IMR-90 (cell line): ENCODE results near the gene NEXMIF. TPM values are rescaled to one million over a fixed set of nuclear protein-coding genes. Genes with fewer than 3 reads are reported as not detected.

Experiments
- ATAC-seq: fragments of 200-7000 bp; cut with Tn5 transposase; 2 replicates; pipeline ENCODE4 v1.9.1; 2020; ENCODE audit warnings: low read depth, mild to moderate bottlenecking, moderate library complexity
- BruUV-seq: library from RNA; stranded (reverse); fragments of 400-500 nt; replicated peaks from 2 replicates; lab custom pipeline; 2021; lab: Mats Ljungman, UMichigan
- CTCF ChIA-PET: fragments of 300-600 bp; formaldehyde crosslinking; extraction: SDS; loops from one replicate; lab custom pipeline; 2021; ENCODE audit warnings: antibody characterized with exemption; lab: Yijun Ruan, JAX
- POLR2A ChIA-PET: fragments of 300-600 bp; sonication (Branson Sonifier 250); formaldehyde crosslinking; loops from one replicate; lab custom pipeline; 2022; ENCODE audit warnings: antibody characterized with exemption; ENCODE audit not compliant: unreplicated experiment; lab: Charles Lee
- DNase-seq: peaks from one replicate; pipeline ENCODE4 v3.0.0; 2013
- H2AFZ ChIP-seq: replicated peaks from 2 replicates; pipeline ENCODE3; 2013; ENCODE audit warnings: low read length, mild to moderate bottlenecking; ENCODE audit not compliant: poor library complexity
- H2AK5ac ChIP-seq: 2 replicates; pipeline ENCODE4 v1.6.1; 2013; ENCODE audit warnings: low read depth, low read length, inconsistent platforms
- H2AK9ac ChIP-seq: replicated peaks from 2 replicates; pipeline ENCODE3; 2013; ENCODE audit warnings: mild to moderate bottlenecking, low read depth, low read length, moderate library complexity; ENCODE audit not compliant: poor library complexity
- H2BK120ac ChIP-seq: 2 replicates; pipeline ENCODE4 v1.6.1; 2013; ENCODE audit warnings: low read depth, low read length, inconsistent platforms
- H2BK15ac ChIP-seq: 3 replicates; pipeline ENCODE4 v1.6.1; 2013; ENCODE audit warnings: low read depth, low read length, inconsistent platforms
- H2BK20ac ChIP-seq: 2 replicates; pipeline ENCODE4 v1.6.1; 2013; ENCODE audit warnings: low read depth, mild to moderate bottlenecking, inconsistent platforms, low read length, moderate library complexity
- H2BK5ac ChIP-seq: 2 replicates; pipeline ENCODE4 v1.6.1; 2013; ENCODE audit warnings: mild to moderate bottlenecking, low read depth, low read length, inconsistent platforms; ENCODE audit not compliant: poor library complexity, severe bottlenecking
- H3K14ac ChIP-seq: replicated peaks from 2 replicates; pipeline ENCODE4 v1.6.1; 2013; ENCODE audit warnings: low read depth, low read length, inconsistent platforms
- H3K18ac ChIP-seq: 2 replicates; pipeline ENCODE4 v1.6.1; 2013; ENCODE audit warnings: low read depth, low read length, control low read depth
- H3K23ac ChIP-seq: 2 replicates; pipeline ENCODE4 v1.6.1; 2013; ENCODE audit warnings: low read depth, low read length, inconsistent platforms
- H3K27ac ChIP-seq: 2 replicates; pipeline ENCODE4 v1.5.1; 2013; ENCODE audit warnings: mild to moderate bottlenecking, control low read depth, low read length; ENCODE audit not compliant: insufficient read depth
- H3K27me3 ChIP-seq: 2 replicates; pipeline ENCODE4 v1.6.1; 2013; ENCODE audit warnings: low read length; ENCODE audit not compliant: control insufficient read depth, insufficient read depth
- H3K36me3 ChIP-seq: 2 replicates; pipeline ENCODE4 v1.6.1; 2013; ENCODE audit warnings: low read length, mixed read lengths; ENCODE audit not compliant: control insufficient read depth, insufficient read depth
- H3K4ac ChIP-seq: 2 replicates; pipeline ENCODE4 v1.6.1; 2013; ENCODE audit warnings: low read depth, low read length, inconsistent platforms
- H3K4me1 ChIP-seq: 2 replicates; pipeline ENCODE4 v1.6.1; 2013; ENCODE audit warnings: low read length, mixed read lengths; ENCODE audit not compliant: control insufficient read depth, insufficient read depth
- H3K4me2 ChIP-seq: 2 replicates; pipeline ENCODE4 v1.6.1; 2013; ENCODE audit warnings: low read depth, mild to moderate bottlenecking, control low read depth, low read length, moderate library complexity
- H3K4me3 ChIP-seq: 2 replicates; pipeline ENCODE4 v1.5.1; 2013; ENCODE audit warnings: low read depth, mild to moderate bottlenecking, control low read depth, low read length, moderate library complexity; ENCODE audit not compliant: insufficient read depth
- H3K56ac ChIP-seq: 2 replicates; pipeline ENCODE4 v1.6.1; 2013; ENCODE audit warnings: low read length, inconsistent platforms; ENCODE audit not compliant: insufficient read depth; ENCODE audit errors: extremely low read depth
- H3K79me1 ChIP-seq, 2 experiments: 2 replicates each; pipeline ENCODE4 v1.6.1; 2013; ENCODE audit warnings: low read length in 2 of 2, inconsistent platforms in 1 of 2, low read depth in 1 of 2
- H3K9ac ChIP-seq: 2 replicates; pipeline ENCODE4 v1.6.1; 2013; ENCODE audit warnings: low read depth, low read length, control low read depth
- H3K9me1 ChIP-seq: 2 replicates; pipeline ENCODE4 v1.6.1; 2013; ENCODE audit warnings: low read length, inconsistent platforms; ENCODE audit not compliant: insufficient read depth
- H3K9me3 ChIP-seq: 2 replicates; pipeline ENCODE4 v1.6.1; 2013; ENCODE audit warnings: low read length; ENCODE audit not compliant: control insufficient read depth, insufficient read depth
- H4K20me1 ChIP-seq: 2 replicates; pipeline ENCODE4 v1.6.1; 2013; ENCODE audit warnings: low read length, inconsistent platforms; ENCODE audit not compliant: insufficient read depth
- H4K5ac ChIP-seq: 2 replicates; pipeline ENCODE4 v1.6.1; 2013; ENCODE audit warnings: mild to moderate bottlenecking, low read depth, low read length, control low read depth
- H4K8ac ChIP-seq, 2 experiments: 2 replicates each; pipeline ENCODE4 v1.6.1; 2013; ENCODE audit warnings: low read depth in 2 of 2, low read length in 2 of 2, control low read depth in 1 of 2, inconsistent platforms in 1 of 2
- H4K91ac ChIP-seq: 2 replicates; pipeline ENCODE4 v1.6.1; 2013; ENCODE audit warnings: low read depth, low read length, inconsistent platforms; ENCODE audit not compliant: insufficient read depth
- BHLHE40 ChIP-seq: fragments of 150-350 bp; IDR thresholded peaks from 2 replicates; pipeline ENCODE4 v1.6.1; 2016; ENCODE audit warnings: mild to moderate bottlenecking, low read depth, low read length
- CEBPB ChIP-seq: IDR thresholded peaks from 2 replicates; pipeline ENCODE4 v1.6.1; 2012; ENCODE audit warnings: low read depth, low read length, improper control_type of control experiment
- CHD1 ChIP-seq: IDR thresholded peaks from 2 replicates; pipeline ENCODE4 v1.6.1; 2012; ENCODE audit warnings: low read depth, low read length, improper control_type of control experiment
- FOS ChIP-seq: fragments of 150-350 bp; IDR thresholded peaks from 2 replicates; pipeline ENCODE4 v1.6.1; 2016; ENCODE audit warnings: low read depth, low read length
- MAFK ChIP-seq: IDR thresholded peaks from 2 replicates; pipeline ENCODE4 v1.6.1; 2012; ENCODE audit warnings: low read depth, low read length, improper control_type of control experiment
- MAZ ChIP-seq: IDR thresholded peaks from 2 replicates; pipeline ENCODE4 v1.6.1; 2012; ENCODE audit warnings: low read depth, mild to moderate bottlenecking, low read length, improper control_type of control experiment, moderate library complexity, borderline replicate concordance
- MXI1 ChIP-seq: IDR thresholded peaks from 2 replicates; pipeline ENCODE4 v1.6.1; 2012; ENCODE audit warnings: low read depth, mild to moderate bottlenecking, low read length, moderate library complexity, borderline replicate concordance
- NFE2L2 ChIP-seq: fragments of 150-350 bp; IDR thresholded peaks from 2 replicates; pipeline ENCODE4 v1.6.1; 2016; ENCODE audit warnings: low read depth, mild to moderate bottlenecking, low read length
- POLR2A ChIP-seq: IDR thresholded peaks from 2 replicates; pipeline ENCODE4 v1.6.1; 2012; ENCODE audit warnings: mild to moderate bottlenecking, low read depth, low read length
- RAD21 ChIP-seq: IDR thresholded peaks from 2 replicates; pipeline ENCODE4 v1.6.1; 2012; ENCODE audit warnings: low read length, improper control_type of control experiment
- RCOR1 ChIP-seq: IDR thresholded peaks from 2 replicates; pipeline ENCODE4 v1.6.1; 2012; ENCODE audit warnings: mild to moderate bottlenecking, low read length, improper control_type of control experiment; ENCODE audit not compliant: insufficient replicate concordance
- RFX5 ChIP-seq: IDR thresholded peaks from 2 replicates; pipeline ENCODE4 v1.8.0; 2012; ENCODE audit warnings: low read depth, mild to moderate bottlenecking, low read length, moderate library complexity
- SMC3 ChIP-seq: fragments of 150-350 bp; IDR thresholded peaks from 2 replicates; pipeline ENCODE4 v1.6.1; 2016; ENCODE audit warnings: low read depth, mild to moderate bottlenecking, antibody characterized with exemption, low read length, moderate library complexity
- WGBS, 2 experiments: methylation state at CpG; one replicate each; pipeline versions ENCODE4 v1.1.5 to v1.1.7; 2013; ENCODE audit warnings: missing lambda C conversion rate in 2 of 2; ENCODE audit not compliant: insufficient read length in 1 of 2; ENCODE audit errors: extremely low coverage in 2 of 2; 5-methylcytosine and 5-hydroxymethylcytosine counted together
- dilution Hi-C: fragments of 300-500 bp; cut with HindIII; formaldehyde crosslinking; loops from one replicate; pipeline ENCODE4 v1.14.3; 2018; ENCODE audit warnings: low sequenced_read_pairs; ENCODE audit not compliant: unreplicated experiment
- in situ Hi-C: fragments of 300-500 bp; cut with MboI; formaldehyde crosslinking; loops from 3 replicates; pipeline ENCODE4 v1.14.3; 2019; ENCODE audit warnings: low sequenced_read_pairs, inconsistent platforms, mixed read lengths
- intact Hi-C: fragments of 100-400 bp; cut with micrococcal nuclease; formaldehyde crosslinking; loops from 2 replicates; pipeline ENCODE4 v1.10.0; 2022
- polyA plus RNA-seq, 3 experiments: library from polyadenylated mRNA; depleted of rRNA; stranded (reverse); fragments of >200 nt; gene quantifications; 2 replicates each; pipeline ENCODE4 v1.2.3, GENCODE V29; 2012; ENCODE audit warnings: low replicate concordance in 1 of 3
- total RNA-seq: library from RNA; depleted of rRNA; stranded (reverse); fragments of >200 nt; gene quantifications from 2 replicates; pipeline ENCODE4 v1.2.3, GENCODE V29; 2012
- TF ChIP-seq, protein P1 (sequence below): conservative IDR thresholded peaks from 2 replicates; pipeline ENCODE4 v1.5.1; 2012; ENCODE audit warnings: mild to moderate bottlenecking, low read depth, low read length, improper control_type of control experiment
- TF ChIP-seq, protein P2 (sequence below): fragments of 150-350 bp; IDR thresholded peaks from 2 replicates; pipeline ENCODE4 v1.6.1; 2016; ENCODE audit warnings: low read depth, mild to moderate bottlenecking, low read length, moderate library complexity, borderline replicate concordance
- TF ChIP-seq, protein P3 (sequence below): fragments of 150-350 bp; IDR thresholded peaks from 2 replicates; pipeline ENCODE4 v1.6.1; 2017; ENCODE audit warnings: mild to moderate bottlenecking, antibody characterized with exemption, low read length, low read depth

NEXMIF gene
- total and polyA plus RNA-seq, 2 of the 4 experiments (the other 2 are of a cell fraction) = not detected

DNA sequence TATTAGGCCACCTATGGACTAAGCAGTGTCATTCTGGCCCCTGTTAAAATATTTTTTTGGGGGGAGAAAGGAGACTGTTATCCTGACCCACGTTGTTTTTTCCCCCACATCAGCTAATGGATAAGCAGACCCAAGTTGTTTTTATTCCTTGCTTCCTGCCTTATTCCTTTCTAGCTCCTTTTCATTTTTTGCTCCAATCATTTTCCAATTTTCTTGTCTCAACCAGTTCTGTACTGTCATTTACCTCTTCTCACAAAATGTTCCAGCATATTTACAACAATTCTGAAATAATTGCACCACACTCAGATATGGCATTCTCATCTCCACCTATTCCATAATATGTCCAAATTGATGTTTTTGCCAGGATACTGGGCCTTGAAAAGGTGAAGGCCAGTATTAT lies 150.3 kb downstream of the NEXMIF start:
- Histone ChIP-seq H3K4ac (no peak overlapping the region), H3K14ac (no peak overlapping the region), H2AFZ (no peak overlapping the region), H2BK120ac (no peak overlapping the region), H3K36me3 (no peaks in the 10 kb centered on the region), H4K5ac (no peak overlapping the region), H2AK5ac (no peak overlapping the region), H4K8ac (no peak overlapping the region), H3K18ac (no peak overlapping the region), H3K23ac (no peak overlapping the region), H2BK5ac (no peak overlapping the region), H3K9ac (no peak overlapping the region), H3K4me3 (no peak overlapping the region), H3K4me1 (no peaks in the 10 kb centered on the region), H3K27me3 (no peaks in the 10 kb centered on the region; the same call in 1 of the 2 replicates), H3K4me2 (no peak overlapping the region), H3K9me3 (no peaks in the 10 kb centered on the region), H3K27ac (no peak overlapping the region), H3K56ac (no peak overlapping the region), H2BK20ac (no peak overlapping the region), H3K79me1 (no peaks in the 10 kb centered on the region), H3K9me1 (no peaks in the 10 kb centered on the region), H4K20me1 (no peaks in the 10 kb centered on the region), H2BK15ac (no peak overlapping the region), H4K91ac (no peak overlapping the region), H2AK9ac (no peak overlapping the region)
- in situ Hi-C loops (no loop called here), intact Hi-C loops (no loop called here), dilution Hi-C loops (no loop called here)
- BruUV-seq = no TSS peak
- WGBS, 2 experiments = no CpG with 5 or more reads among the region's 1 CpG
- TF ChIP-seq CEBPB (no peak), NFE2L2 (no peak), RAD21 (no peak), MAFK (no peak), POLR2A (no peak), BHLHE40 (no peak), CHD1 (no peak), RFX5 (no peak), FOS (no peak), SMC3 (no peak), RCOR1 (no peak), MAZ (no peak), MXI1 (no peak)
- TF ChIP-seq, protein P1, sequence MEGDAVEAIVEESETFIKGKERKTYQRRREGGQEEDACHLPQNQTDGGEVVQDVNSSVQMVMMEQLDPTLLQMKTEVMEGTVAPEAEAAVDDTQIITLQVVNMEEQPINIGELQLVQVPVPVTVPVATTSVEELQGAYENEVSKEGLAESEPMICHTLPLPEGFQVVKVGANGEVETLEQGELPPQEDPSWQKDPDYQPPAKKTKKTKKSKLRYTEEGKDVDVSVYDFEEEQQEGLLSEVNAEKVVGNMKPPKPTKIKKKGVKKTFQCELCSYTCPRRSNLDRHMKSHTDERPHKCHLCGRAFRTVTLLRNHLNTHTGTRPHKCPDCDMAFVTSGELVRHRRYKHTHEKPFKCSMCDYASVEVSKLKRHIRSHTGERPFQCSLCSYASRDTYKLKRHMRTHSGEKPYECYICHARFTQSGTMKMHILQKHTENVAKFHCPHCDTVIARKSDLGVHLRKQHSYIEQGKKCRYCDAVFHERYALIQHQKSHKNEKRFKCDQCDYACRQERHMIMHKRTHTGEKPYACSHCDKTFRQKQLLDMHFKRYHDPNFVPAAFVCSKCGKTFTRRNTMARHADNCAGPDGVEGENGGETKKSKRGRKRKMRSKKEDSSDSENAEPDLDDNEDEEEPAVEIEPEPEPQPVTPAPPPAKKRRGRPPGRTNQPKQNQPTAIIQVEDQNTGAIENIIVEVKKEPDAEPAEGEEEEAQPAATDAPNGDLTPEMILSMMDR = no peak
- TF ChIP-seq, protein P2, sequence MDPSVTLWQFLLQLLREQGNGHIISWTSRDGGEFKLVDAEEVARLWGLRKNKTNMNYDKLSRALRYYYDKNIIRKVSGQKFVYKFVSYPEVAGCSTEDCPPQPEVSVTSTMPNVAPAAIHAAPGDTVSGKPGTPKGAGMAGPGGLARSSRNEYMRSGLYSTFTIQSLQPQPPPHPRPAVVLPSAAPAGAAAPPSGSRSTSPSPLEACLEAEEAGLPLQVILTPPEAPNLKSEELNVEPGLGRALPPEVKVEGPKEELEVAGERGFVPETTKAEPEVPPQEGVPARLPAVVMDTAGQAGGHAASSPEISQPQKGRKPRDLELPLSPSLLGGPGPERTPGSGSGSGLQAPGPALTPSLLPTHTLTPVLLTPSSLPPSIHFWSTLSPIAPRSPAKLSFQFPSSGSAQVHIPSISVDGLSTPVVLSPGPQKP = no peak
- TF ChIP-seq, protein P3, sequence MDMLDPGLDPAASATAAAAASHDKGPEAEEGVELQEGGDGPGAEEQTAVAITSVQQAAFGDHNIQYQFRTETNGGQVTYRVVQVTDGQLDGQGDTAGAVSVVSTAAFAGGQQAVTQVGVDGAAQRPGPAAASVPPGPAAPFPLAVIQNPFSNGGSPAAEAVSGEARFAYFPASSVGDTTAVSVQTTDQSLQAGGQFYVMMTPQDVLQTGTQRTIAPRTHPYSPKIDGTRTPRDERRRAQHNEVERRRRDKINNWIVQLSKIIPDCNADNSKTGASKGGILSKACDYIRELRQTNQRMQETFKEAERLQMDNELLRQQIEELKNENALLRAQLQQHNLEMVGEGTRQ = no peak
- no peak for ATAC-seq
- ChIA-PET POLR2A (no interaction called here), CTCF (no interaction called here)
- DNase-seq = no peak
